Cardiac muscle cell (in vitro differentiated cells and primary cell): ENCODE results near the gene UPB1. TPM values are rescaled to one million over a fixed set of nuclear protein-coding genes. Genes with fewer than 3 reads are reported as not detected.
A peak's percentile ranks its signal among the peaks of the same experiment; 100 is the strongest.

Source experiments
- DNase-seq, 2 donors: peaks; one replicate each; pipeline versions ENCODE4 v3.0.0 to v3.0.0-alpha.2; 2010 to 2017; ENCODE audit warnings: low read depth in 1 of 2, low spot score in 1 of 2
- H3K27ac ChIP-seq: fragments of 200-600 bp; sonication (generic); 2 replicates; pipeline ENCODE4 v1.5.1; 2016
- H3K27me3 ChIP-seq: fragments of 200-600 bp; sonication (generic); 2 replicates; pipeline ENCODE4 v1.6.0; 2016; ENCODE audit warnings: control low read depth
- H3K36me3 ChIP-seq: fragments of 200-600 bp; sonication (generic); 2 replicates; pipeline ENCODE4 v1.5.1; 2016; ENCODE audit warnings: control low read depth
- H3K4me1 ChIP-seq: fragments of 200-600 bp; sonication (generic); 2 replicates; pipeline ENCODE4 v1.8.1; 2017; ENCODE audit warnings: low read depth, mild to moderate bottlenecking, mixed run types
- H3K4me3 ChIP-seq: fragments of 200-600 bp; sonication (generic); 2 replicates; pipeline ENCODE4 v1.5.1; 2016; ENCODE audit warnings: mild to moderate bottlenecking
- H3K9me3 ChIP-seq: fragments of 200-600 bp; sonication (generic); 2 replicates; pipeline ENCODE4 v1.5.1; 2017; ENCODE audit warnings: low read depth, mild to moderate bottlenecking, control low read depth
- polyA plus RNA-seq: library from polyadenylated mRNA; unstranded; fragments of >200 nt; fragmentation: Nextera tagmentation; extraction: Ambion mirVana; gene quantifications from 2 replicates; pipeline ENCODE4 v1.2.1, GENCODE V29; 2016
- total RNA-seq: library from RNA; depleted of rRNA; stranded (reverse); fragments of >200 nt; gene quantifications from 2 replicates; pipeline ENCODE4 v1.2.3, GENCODE V29; 2016
- TF ChIP-seq, protein P1 (sequence below): IDR thresholded peaks from 2 replicates; pipeline ENCODE4 v1.5.1; 2012; ENCODE audit warnings: low read depth, mild to moderate bottlenecking, low read length

The UPB1 gene
- total RNA-seq, result 0.99 and 1.6 TPM in 2 replicates
- 1.8 and 4.0 TPM in 2 replicates for polyA plus RNA-seq

GRCh38 chr22:24494528-24495364, at the start of gene UPB1:
TSS of gene UPB1 (plus strand) at chr22:24495332. CDS start at chr22:24495404, 72 bp downstream.
- Histone ChIP-seq H3K36me3 (no peaks in the 10 kb centered on the region), H3K4me3 (no peak within 1 kb of the TSS), H3K27me3 (peaks cover 9% of the 10 kb centered on the region), H3K9me3 (no peaks in the 10 kb centered on the region), H3K4me1 (peaks cover 16% of the 10 kb centered on the region), H3K27ac (no peak within 1 kb of the TSS)
- TF ChIP-seq, protein P1, sequence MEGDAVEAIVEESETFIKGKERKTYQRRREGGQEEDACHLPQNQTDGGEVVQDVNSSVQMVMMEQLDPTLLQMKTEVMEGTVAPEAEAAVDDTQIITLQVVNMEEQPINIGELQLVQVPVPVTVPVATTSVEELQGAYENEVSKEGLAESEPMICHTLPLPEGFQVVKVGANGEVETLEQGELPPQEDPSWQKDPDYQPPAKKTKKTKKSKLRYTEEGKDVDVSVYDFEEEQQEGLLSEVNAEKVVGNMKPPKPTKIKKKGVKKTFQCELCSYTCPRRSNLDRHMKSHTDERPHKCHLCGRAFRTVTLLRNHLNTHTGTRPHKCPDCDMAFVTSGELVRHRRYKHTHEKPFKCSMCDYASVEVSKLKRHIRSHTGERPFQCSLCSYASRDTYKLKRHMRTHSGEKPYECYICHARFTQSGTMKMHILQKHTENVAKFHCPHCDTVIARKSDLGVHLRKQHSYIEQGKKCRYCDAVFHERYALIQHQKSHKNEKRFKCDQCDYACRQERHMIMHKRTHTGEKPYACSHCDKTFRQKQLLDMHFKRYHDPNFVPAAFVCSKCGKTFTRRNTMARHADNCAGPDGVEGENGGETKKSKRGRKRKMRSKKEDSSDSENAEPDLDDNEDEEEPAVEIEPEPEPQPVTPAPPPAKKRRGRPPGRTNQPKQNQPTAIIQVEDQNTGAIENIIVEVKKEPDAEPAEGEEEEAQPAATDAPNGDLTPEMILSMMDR, result no peak
- DNase-seq, result no peak

GRCh38 chr22:24445481-24446259, 49.5 kb upstream of the UPB1 start:
- DNase-seq, result no peak

GRCh38 chr22:24446260-24446611, 48.9 kb upstream of the UPB1 start:
- Histone ChIP-seq H3K4me1 (peaks cover 29% of the 10 kb centered on the region), H3K9me3 (no peaks in the 10 kb centered on the region), H3K4me3 (no peak overlapping the region), H3K36me3 (no peaks in the 10 kb centered on the region), H3K27me3 (no peaks in the 10 kb centered on the region), H3K27ac (peak overlapping the region; percentile 69)
- TF ChIP-seq, protein P1, result no peak
- DNase-seq, result no peak

More at GRCh38 chr22:24445481-24446259, 49.5 kb upstream of the UPB1 start:
- Histone ChIP-seq H3K27ac (peak overlapping the region; percentile 69), H3K4me1 (peaks cover 25% of the 10 kb centered on the region), H3K27me3 (no peaks in the 10 kb centered on the region), H3K4me3 (no peak overlapping the region), H3K36me3 (no peaks in the 10 kb centered on the region), H3K9me3 (no peaks in the 10 kb centered on the region)
- TF ChIP-seq, protein P1, result no peak

GRCh38 chr22:24450610-24451009, 44.5 kb upstream of the UPB1 start:
- Histone ChIP-seq H3K27ac (peak overlapping the region; percentile 78), H3K36me3 (no peaks in the 10 kb centered on the region), H3K4me1 (peaks cover 28% of the 10 kb centered on the region), H3K9me3 (no peaks in the 10 kb centered on the region), H3K4me3 (no peak overlapping the region), H3K27me3 (no peaks in the 10 kb centered on the region)
- TF ChIP-seq, protein P1, result no peak
- DNase-seq, result peak; percentile 28 to 30

- no peaks in the 10 kb centered on the region for H3K9me3 ChIP-seq
- TF ChIP-seq, protein P1, result no peak
- H3K27ac ChIP-seq, result peak overlapping the region; percentile 78
- peaks cover 25% of the 10 kb centered on the region for H3K4me1 ChIP-seq
- H3K27me3 ChIP-seq, result no peaks in the 10 kb centered on the region
- DNase-seq, result no peak
- no peak overlapping the region for H3K4me3 ChIP-seq
- H3K36me3 ChIP-seq, result no peaks in the 10 kb centered on the region
Measured at GRCh38 chr22:24451162-24451561, 44.0 kb upstream of the UPB1 start.
